Embryonic facial prominence (tissue), 1 donor: ENCODE measurements around the gene KLKB1.
"Not testable (repeated sequence)": the region's sequence is repeated elsewhere in the genome, so short reads cannot be mapped to it uniquely, and the experiment has no call there.

Experiments
- DNase-seq: peaks from one replicate; pipeline ENCODE4 v3.0.0-alpha.2; 2016; ENCODE audit errors: extremely low spot score

The KLKB1 gene

DNA sequence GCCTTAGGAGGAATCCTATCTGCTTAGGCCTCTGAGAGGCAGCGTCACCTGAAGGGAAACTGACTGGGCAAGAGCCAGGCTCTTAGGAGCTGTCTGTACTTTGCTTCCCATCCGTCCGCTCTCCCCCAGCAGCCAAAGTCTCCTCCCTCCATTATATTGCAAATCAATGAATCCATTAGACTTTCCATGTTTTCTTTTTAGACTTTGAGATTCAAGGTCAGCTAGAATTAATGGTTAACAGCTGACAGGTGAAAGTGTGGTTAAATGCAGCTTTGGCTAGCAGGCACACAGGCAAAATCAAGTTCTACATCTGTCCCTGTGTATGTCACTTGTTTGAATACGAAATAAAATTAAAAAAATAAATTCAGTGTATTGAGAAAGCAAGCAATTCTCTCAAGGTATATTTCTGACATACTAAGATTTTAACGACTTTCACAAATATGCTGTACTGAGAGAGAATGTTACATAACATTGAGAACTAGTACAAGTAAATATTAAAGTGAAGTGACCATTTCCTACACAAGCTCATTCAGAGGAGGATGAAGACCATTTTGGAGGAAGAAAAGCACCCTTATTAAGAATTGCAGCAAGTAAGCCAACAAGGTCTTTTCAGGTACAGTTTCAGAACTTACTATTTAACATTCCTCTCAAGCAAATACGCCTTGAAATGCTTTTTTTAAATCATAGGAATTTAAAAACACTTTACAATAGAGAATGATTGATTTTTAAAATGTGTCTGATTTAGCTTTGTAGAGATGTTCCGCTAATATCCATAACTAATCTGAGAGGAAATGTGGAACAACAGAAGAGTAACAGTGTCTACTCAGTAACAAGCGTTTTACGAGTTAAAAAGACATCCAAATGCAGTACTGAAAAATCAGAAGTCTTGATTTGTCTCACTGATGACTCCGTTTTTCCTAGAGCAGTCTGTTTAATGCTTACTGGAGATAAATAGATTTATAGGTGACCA, 38.7 kb downstream of the KLKB1 start, which contains the start of gene F11:
F11 (plus strand) TSS at position 507 of the 970 bp plus-strand sequence. CDS start 948 bp downstream, outside the sequence.
- no peak for DNase-seq

DNA sequence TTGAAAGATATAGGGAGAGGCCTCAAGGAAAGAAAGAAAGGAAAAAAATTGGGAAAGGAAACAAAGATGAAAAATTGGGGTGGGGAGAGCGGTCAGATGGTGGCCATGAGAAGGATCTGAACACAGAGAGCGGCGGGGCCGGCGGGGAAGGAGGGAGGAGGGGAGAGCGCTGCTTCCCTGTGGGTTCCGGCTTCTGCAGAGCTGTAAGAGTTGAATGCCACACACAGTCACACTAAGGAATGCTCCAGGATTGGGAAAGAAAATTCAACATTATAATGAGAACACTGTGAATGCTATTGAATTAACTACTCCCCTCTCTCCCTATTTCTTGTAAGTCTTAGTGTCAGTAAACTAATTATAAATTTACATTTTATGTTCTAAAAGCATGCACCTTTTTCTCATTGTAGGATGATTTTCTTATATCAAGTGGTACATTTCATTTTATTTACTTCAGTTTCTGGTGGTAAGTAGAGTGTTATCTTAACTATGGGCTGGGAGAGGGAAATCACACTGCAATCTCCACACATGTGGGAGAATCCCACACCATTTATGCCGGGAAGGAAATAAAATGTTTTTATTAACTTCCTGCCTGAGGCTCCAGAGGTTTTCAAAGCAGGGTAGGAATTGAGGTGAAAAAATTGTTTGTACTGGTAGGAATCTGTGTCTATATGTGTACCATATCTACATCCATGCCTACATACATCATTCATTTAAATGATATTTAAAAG, 39.6 kb downstream of the KLKB1 start:
- DNase-seq: no peak

DNA sequence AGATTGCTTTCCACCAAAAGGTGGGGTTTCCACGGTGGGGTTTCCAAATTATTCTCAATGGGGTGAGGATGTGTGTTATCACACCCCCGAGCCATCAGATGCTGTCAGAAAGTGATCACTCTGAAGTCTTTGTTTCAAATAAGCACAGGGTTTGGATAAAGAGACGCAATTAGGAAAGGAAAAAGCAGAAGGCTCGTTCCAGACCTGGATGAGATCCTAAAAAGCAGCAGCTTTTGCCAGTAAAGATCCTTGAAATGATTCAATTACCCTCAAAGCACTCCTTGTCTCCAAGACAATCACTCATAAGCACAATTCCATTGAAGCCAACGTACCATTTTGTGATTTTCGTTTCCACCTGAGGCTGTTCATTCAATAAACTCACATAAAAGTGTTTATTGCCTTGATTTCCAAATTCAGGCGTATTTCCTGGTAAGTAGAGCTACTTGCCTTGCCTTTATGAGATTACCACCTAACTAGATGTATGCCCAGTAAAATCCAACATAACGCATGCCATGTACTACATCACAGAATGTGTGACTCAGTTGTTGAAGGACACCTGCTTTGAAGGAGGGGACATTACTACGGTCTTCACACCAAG, 43.9 kb downstream of the KLKB1 start:
- DNase-seq: no peak

DNA sequence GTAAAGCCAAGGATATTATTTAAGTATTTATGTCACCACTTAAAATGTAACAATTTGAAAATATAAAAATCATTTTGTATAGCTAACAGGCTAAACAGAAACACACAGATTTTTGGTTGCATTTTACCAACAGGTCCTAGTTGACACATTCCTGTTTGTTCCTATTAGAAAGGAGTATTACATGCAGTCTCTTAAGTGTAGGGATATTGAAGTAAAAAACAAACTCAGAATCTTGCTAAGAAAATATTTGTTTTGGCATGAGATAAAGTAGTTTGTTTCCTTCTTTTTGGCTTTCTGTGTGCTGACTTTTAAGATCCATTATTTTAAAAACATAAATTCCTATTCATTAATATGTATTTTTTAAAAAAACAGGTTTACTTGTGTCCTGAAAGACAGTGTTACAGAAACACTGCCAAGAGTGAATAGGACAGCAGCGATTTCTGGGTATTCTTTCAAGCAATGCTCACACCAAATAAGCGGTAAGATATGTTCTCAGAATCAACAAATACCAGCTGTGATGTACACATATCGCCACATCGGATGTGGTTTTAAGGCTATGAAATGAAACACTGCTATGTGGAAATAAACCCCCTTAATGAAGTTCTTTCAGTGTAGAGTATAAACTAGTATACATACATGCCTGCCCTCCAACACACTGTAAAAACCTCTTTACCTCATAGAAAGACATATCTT, 45.5 kb downstream of the KLKB1 start:
- DNase-seq: no peak

DNA sequence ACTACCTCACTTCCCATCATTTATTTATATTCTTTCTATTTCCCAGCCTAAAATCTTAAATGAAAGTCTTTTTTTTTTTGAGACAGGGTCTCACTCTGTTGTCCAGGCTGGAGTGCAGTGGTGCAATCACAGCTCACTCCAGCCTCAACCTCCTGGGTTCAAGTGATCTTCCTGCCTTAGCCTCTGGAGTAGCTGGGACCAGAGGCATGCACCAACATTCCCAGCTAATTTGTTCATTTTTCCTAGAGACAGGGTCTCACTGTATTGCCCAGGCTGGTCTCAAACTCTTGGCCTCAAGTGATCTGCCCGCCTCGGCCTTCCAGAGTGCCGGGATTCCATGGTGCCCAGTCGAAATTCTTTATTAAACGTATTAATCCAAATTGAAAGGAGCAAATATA, 46.1 kb downstream of the KLKB1 start:
- not testable (repeated sequence) for DNase-seq

DNA sequence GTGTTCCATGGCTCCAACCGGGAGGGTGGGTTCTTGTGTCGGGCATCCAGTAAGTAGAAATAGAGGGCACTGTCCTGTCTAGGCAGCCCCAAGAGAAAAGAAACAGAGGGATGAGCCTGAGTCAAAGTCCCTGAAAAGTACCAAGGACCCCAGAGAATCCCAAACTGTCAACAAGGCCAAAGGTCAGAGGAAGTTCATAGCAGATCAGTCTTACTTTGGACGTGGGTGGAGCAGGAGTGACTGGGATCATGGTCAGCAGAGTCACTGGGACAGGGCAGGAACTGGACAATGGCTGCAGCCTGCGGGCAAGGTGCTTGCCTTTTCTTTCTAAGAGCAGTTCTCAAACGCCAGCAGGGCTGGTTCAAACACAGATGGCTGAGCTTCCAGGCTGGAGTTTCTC, 56.0 kb downstream of the KLKB1 start:
- DNase-seq: no peak

DNA sequence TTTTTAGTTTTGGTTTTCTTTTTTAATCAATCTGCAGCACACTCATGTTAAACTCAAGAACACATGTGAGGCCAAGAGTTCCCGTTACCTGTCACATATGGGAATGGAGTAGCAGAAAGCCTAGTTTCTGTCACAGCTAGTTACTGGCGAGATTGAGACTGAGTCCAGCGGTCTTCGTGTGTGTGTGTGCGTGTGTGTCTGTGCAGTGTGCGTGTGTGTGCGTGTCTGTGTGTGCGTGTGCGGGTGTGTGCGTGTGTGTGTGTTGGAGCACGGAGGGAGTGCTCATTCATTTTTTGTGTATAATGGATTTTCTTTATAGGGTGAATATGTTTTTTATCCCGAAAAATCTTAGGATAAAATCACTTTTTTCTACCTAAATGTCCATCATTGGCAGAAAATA, 57.8 kb downstream of the KLKB1 start:
- no peak for DNase-seq

DNA sequence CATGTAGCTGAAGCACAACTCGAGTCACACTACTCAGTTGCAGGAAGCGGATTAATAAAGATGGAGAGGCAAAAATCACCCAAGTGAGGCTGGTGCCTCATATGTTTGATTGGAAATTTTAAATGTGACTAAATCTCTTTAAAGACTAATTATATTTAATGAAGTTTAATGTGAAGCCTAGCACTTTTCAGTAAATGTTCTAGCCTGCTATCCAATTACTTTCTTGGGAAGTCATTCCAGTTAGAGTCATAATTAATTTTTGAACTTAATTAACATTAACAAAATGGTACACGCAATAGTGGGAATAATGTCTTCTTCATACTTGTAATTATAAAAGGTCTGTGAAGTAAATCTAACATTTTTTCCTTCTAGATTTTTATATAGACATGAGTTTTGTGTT, 59.3 kb downstream of the KLKB1 start:
- DNase-seq: no peak

DNA sequence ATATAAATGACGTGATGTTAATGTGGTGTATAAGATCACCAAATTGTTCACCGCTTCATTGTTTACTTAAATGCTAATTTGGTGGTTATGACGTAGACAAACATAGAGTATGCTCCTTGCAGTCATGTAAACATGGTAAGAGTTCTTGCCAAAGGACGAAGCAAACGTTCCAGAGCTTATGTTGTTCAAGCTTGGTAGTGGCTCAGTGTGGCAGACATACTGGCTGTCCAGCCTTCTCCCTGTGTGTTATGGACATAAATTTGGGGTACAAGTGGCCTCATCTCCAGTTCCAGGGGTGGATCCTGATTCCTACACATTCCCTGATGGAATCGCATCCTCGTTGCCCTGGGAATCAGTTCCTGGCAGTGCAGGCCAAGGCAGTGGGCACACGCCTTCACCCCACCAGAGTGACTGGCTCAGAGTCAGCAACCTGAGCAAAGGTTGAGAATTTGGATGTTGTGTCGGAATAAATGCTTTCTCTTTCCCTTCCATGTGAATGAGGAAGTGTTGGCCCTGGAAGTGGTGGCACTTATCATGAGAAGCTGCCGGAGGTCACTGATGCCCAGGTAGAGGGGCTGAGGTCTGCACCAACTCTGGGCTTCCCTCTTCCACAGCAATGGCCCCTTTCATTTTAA, 64.1 kb downstream of the KLKB1 start:
- no peak for DNase-seq

DNA sequence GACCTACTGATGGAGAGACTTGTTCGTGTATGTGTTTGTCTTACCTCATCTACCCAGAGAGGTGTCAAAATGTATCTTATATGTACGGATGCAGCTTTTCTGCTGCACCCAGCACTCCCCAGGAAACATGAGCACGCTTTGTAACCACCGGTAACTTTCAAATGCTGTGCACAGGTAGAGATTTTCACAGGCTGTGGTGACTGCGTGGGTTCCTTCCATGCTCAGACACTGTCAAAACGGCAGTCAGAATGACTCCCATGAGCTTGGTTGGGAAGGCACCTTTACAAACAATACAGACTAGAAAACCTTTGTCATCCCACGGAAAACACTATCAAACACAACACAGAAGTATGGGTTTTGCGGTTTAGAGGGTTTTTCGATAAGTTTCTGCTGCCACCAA, 66.9 kb downstream of the KLKB1 start:
- no peak for DNase-seq

DNA sequence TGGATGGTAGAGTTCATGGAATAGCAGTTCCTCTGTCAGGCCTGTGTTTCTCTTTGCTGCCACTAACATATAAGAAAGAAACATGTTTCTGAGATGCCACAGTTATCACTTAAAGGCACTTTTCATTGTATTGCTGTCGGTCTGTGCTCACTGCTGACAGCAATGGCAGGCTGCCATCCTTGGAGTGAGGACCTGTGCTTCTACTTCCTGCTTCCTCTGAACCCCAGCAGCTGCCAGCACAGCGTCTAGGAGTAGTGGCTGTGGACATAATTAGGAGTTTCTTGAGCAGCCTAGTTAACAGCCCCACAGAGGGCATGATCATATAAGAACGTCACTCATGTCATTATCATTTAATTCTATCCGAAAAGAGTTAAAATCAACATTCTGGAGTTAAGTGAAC, 69.2 kb downstream of the KLKB1 start:
- no peak for DNase-seq

DNA sequence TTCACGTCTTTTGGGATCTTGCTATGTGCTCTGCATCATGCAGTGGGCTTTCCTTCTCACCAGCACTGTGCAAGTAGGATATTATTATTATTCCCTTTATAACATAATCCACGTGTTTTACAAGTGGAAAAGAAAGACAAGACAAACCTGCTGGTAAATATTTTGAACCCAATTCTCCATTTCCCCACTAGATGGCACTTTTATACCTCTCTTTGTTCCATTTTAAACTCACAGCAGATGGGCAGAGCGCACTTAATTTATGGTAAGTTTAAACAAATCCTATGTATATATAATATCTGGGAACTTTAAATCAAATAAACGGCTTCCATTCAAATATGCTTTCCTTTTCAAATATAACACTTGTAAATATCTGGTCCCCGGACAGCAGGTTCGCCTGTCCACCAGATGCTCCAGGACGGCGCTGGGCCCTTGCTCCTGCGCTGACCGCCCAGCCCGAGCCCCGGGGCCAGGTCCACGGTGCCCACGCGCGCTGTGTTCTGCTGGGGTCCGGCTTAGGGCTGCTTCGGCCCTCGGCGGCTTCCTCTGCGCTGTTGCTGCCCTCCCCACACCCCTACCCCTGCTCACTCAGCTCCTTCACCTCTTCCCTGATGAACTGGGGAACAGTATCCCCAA, 69.8 kb downstream of the KLKB1 start:
- DNase-seq: peak; percentile 73

DNA sequence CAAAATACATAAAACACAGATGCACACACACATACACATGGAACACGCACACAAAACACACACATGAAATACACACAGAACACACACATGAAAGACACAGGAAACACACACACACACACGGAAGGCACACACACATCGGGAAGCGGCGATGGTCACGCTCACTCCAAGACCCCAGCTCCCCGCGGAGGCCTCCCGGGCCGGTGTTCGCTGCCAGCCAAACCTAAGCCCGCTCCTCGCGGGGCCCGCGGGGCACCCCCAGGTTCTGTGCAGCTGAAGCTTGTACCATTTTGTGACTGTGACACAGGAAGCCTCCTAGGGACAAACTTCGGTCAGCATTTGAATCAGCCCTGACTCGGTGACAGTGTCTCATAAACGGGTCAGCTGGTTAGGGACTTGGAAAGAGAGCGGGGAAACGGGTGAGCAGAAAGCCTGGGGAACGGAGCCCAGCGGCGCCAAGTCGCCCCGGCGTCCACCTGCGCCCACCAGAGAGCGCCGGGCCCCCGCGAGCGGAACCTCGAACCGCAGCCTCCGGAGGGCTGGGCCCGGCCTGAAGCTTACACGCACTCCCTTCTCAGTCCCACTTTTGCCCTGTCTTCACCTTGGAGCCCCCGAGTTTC, 70.8 kb downstream of the KLKB1 start:
- DNase-seq: no peak

DNA sequence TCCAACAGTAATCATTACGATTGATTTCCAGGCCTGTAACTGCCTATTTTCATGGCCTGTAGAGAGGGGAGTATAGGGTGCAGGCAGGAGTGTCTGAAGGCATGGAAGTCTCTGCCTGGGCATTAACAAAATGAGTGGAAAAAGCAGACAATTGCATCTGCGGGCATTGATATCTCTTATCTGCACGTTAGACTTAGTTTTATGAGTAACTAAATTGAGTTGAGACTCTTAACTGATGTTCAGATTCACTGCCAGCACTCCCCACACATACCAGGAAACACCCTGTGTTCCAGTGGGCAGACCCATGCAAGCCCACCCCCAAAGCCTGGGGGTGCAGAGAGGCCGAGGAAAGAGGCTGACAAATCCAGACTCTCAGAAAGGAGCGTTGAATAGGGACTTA, 72.0 kb downstream of the KLKB1 start:
- no peak for DNase-seq

DNA sequence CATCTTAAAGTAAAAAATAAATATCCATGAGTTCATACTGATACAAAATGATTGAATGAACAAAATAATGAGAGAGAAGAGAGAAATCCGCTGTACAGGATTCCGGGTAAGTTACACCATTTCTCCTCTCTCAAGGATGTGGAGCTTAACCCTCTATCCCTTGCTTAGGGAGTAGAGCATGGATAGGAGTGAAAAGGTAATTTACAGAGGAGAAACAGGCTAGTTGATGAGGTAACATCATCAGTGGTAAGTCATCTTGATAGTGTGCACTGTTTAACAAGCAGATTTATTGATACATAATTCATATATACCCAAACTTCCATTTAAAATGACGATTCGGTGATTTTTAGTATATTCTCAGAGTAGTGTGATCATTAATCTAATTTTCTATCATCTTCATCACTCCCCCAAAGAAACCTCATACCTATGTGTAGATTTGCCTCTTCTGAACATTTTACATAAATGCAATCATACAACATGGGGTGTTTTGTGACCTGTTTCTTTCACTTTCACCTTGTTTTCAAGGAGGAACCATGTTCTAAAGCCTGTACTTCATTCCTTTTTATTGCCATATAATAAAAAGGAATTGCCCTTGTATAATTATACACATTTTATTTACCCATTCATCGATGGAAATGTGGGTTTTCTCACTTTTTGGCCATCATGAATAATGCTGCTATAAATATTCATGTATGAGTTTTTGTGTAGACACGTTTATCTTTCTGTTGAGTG, 73.5 kb downstream of the KLKB1 start:
- no peak for DNase-seq

DNA sequence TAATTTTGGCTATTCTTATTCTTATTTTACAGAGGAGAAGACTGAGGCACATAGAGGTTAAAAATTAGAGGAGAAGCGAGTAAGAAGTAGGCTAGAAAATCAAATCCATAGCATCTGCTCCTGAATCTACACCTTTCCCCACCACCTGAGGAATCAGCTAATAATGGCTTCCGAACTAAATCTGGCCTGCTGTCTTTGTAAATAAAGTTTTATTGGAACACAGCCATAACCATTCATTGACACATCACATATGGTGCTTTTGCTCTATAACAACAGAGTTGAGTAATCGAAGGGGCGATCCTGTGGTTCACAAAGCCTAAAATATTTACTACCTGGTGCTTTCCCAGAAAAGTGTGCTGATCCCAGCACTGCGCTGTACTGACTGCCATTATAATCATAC, 76.9 kb downstream of the KLKB1 start:
- no peak for DNase-seq

DNA sequence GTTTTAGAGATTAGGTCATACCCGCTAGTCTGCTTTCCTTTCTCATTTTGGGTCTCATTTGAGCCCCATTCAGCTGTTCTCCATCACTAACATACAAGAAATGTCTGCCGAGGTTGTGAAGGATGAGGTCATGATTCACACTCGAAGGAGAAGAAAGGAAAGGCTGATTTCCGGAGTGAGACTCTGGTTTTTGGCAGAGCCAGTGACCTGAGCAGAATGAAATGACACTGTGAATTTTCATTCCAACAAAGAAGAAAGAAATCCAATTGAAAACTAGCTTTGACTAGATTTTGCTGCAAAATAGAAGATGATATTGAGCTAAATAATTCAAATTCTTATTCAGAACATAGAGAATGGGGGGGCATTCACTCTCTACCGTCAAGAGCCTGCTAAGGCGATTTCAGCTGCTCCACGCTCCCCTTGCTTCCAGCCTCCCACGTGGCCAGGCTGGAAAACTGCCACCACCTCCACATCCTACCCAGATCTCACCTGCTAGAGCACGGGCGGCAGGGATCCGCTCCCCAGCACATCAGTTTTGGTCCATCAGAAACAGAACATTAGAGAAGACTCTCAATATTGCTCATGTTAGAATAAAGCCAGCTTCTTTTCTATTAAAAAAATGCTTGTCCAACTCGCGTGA, 77.7 kb downstream of the KLKB1 start:
- no peak for DNase-seq

DNA sequence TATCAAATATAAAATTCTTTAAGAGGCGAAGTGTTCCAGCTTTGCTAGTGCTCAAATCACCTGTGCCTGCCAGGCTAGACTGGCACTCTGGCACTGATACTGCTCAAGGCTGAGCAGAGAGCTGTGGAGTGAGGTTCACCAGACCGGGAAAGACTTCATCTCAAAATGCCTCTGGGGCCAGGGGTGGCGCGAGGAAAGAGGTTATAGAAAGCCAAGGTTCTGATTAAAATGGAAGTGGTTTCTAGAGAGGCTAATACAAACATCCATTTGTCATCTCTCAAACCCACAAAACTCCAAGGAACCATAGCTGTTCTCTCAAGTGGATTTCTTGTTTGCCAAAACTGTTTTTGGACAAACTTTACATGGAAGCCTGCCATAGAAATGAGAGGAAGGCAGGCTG, 80.2 kb downstream of the KLKB1 start:
- DNase-seq: no peak

DNA sequence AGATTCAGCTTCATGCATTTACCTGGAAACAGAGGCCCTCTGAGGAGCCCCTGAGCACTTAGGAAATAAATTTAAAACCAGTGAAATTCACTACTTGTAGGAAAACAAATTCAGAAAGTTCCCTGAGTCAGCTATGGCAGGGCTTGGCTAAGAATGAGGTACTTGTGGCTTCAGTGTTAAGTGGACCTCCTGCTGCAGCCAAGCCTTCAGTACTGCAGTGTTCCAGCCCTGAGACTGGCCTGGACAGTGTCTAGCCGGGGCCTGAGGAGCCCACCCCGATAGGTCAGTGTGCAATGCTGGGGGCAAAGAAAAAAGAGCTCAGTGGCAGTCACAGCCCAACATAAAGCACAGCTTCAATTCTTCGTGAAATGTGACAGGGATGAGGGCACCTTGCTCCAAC, 80.6 kb downstream of the KLKB1 start:
- no peak for DNase-seq
